ENCODE measurements around the gene RNF220. TPM values are rescaled to one million over a fixed set of nuclear protein-coding genes. Genes with fewer than 3 reads are reported as not detected.

RNF220 gene
- total and polyA plus RNA-seq, 2 of the 13 experiments (the other 11 are each of a cell fraction or from before 2014, with no cell fraction given), result 48.2 to 72.1 TPM

GRCh38 chr1:44674113-44675000 is 269.3 kb downstream of the RNF220 start, which contains the start of the genes ARMH1 and TMEM53 (continued):
- 0 out of 4 replicates have a peak, but pooled peaks of 1 of the 2 experiments have one; percentile 1 for TF ChIP-seq ATF4 (CRISPR knock-in tag; IDR thresholded peaks at IDR 0.05)
- TF ChIP-seq CHD4 (IDR thresholded peaks at IDR 0.05; ENCODE audit: borderline replicate concordance, low read length), result peak; percentile 37; the same call in 1 of the 2 replicates
- TF ChIP-seq ZZZ3 (CRISPR knock-in tag; IDR thresholded peaks at IDR 0.05; ENCODE audit: borderline replicate concordance), result 0 out of 2 replicates have a peak, but pooled peaks have one; percentile 46
- no peak for TF ChIP-seq SMC3 (IDR thresholded peaks at IDR 0.05; ENCODE audit: low read length)
- peak; percentile 49; the same call in 1 of the 2 replicates for TF ChIP-seq KMT2B (CRISPR knock-in tag; IDR thresholded peaks at IDR 0.05)
- TF ChIP-seq ATF7-NPFF (CRISPR knock-in tag; IDR thresholded peaks at IDR 0.05; ENCODE audit: low read depth), result no peak
- no peak for TF ChIP-seq ARNT (IDR thresholded peaks at IDR 0.05)
- TF ChIP-seq MXD3 (CRISPR knock-in tag; IDR thresholded peaks at IDR 0.05), result peak; percentile 52
- no peak for TF ChIP-seq FOSL2 (CRISPR knock-in tag; IDR thresholded peaks at IDR 0.05)
- no peak for TF ChIP-seq HHEX (CRISPR knock-in tag; IDR thresholded peaks at IDR 0.05)
- peak; percentile 59; the same call in 1 of the 2 replicates for TF ChIP-seq ZNF331 (CRISPR knock-in tag; IDR thresholded peaks at IDR 0.05)
- no peak for TF ChIP-seq ZNF264 (CRISPR knock-in tag; IDR thresholded peaks at IDR 0.05)
- no peak for TF ChIP-seq ZBTB14 (CRISPR knock-in tag; IDR thresholded peaks at IDR 0.05)
- no peak for TF ChIP-seq EZH2 (conservative IDR thresholded peaks at IDR 0.05; ENCODE audit: low read depth, low read length)
- TF ChIP-seq ZNF275 (CRISPR knock-in tag; IDR thresholded peaks at IDR 0.05; ENCODE audit: borderline replicate concordance), result no peak; the same call in 1 of the 2 replicates
- peak; percentile 54; the same call in 1 of the 2 replicates for TF ChIP-seq KDM5B (CRISPR knock-in tag; IDR thresholded peaks at IDR 0.05; ENCODE audit: borderline replicate concordance)
- TF ChIP-seq DRAP1 (CRISPR knock-in tag; IDR thresholded peaks at IDR 0.05), result peak; percentile 52; the same call in 1 of the 2 replicates
